K562 (cell line): ENCODE data around the gene EVI5. TPM values are rescaled to one million over a fixed set of nuclear protein-coding genes. Genes with fewer than 3 reads are reported as not detected.

ENCODE experiments used
- ELF2 ChIP-seq: fragments of 250-450 bp; sonication (Bioruptor Pico); IDR thresholded peaks from 2 replicates; pipeline ENCODE4 v1.5.0; 2021; ENCODE audit warnings: mild to moderate bottlenecking
- ETV6 ChIP-seq, 3 experiments: fragments of 150-350 bp in 1 of 3; sonication (generic) in 1 of 3; formaldehyde crosslinking in 1 of 3; IDR thresholded peaks; 2 replicates each; pipeline versions ENCODE4 v1.6.1 to v1.8.0; 2014 to 2022; ENCODE audit warnings: borderline replicate concordance in 2 of 3, low read depth in 2 of 3, antibody characterized with exemption in 1 of 3, low read length in 1 of 3, mild to moderate bottlenecking in 1 of 3, missing genetic modification reagents in 1 of 3
- FOXO4 ChIP-seq: fragments of 450-650 bp; formaldehyde crosslinking; IDR thresholded peaks from 2 replicates; pipeline ENCODE4 v1.4.0; 2020; ENCODE audit warnings: mild to moderate bottlenecking, moderate library complexity
- L3MBTL2 ChIP-seq: fragments of 450-650 bp; IDR thresholded peaks from 2 replicates; pipeline ENCODE4 v1.6.1; 2016; ENCODE audit warnings: mild to moderate bottlenecking, moderate library complexity
- MITF ChIP-seq: IDR thresholded peaks from 2 replicates; pipeline ENCODE4 v1.6.1; 2014; ENCODE audit warnings: antibody characterized with exemption
- MNT ChIP-seq, 2 experiments: fragments of 450-650 bp; conservative IDR thresholded peaks; 2 replicates each; pipeline ENCODE4 v1.6.1; 2017; ENCODE audit warnings: mild to moderate bottlenecking in 2 of 2, moderate library complexity in 2 of 2
- NCOA4 ChIP-seq: fragments of 450-650 bp; IDR thresholded peaks from 2 replicates; pipeline ENCODE4 v1.6.1; 2018; ENCODE audit warnings: mild to moderate bottlenecking; ENCODE audit not compliant: partially characterized antibody
- POLR3A ChIP-seq: IDR thresholded peaks from 2 replicates; pipeline ENCODE4 v1.6.1; 2011; ENCODE audit warnings: borderline replicate concordance, mild to moderate bottlenecking, moderate library complexity; ENCODE audit not compliant: insufficient read length, insufficient read depth; ENCODE audit errors: extremely low read depth
- RBFOX2 ChIP-seq: fragments of 200-400 bp; formaldehyde crosslinking; IDR thresholded peaks from 2 replicates; pipeline ENCODE4 v1.6.1; 2017; ENCODE audit warnings: low read depth, mild to moderate bottlenecking, low read length, moderate library complexity
- SP2 ChIP-seq: IDR thresholded peaks from 2 replicates; pipeline ENCODE4 v1.6.1; 2011; ENCODE audit warnings: mild to moderate bottlenecking, low read depth, low read length, moderate library complexity; ENCODE audit not compliant: poor library complexity, severe bottlenecking; ENCODE audit errors: extremely low read depth
- TEAD1 ChIP-seq, 2 experiments: fragments of 450-650 bp in 1 of 2; sonication (generic) in 1 of 2; formaldehyde crosslinking; IDR thresholded peaks; 2 replicates each; pipeline versions ENCODE4 v1.4.0 to v1.8.0; 2020 to 2022; ENCODE audit warnings: mild to moderate bottlenecking in 2 of 2, missing genetic modification reagents in 1 of 2
- TFAP4 ChIP-seq: sonication (generic); formaldehyde crosslinking; IDR thresholded peaks from 2 replicates; pipeline ENCODE4 v1.8.0; 2022; ENCODE audit warnings: missing genetic modification reagents, mild to moderate bottlenecking, moderate library complexity, borderline replicate concordance
- ZBTB33 ChIP-seq: sonication (generic); formaldehyde crosslinking; IDR thresholded peaks from 2 replicates; pipeline ENCODE4 v1.8.1; 2023; ENCODE audit warnings: mild to moderate bottlenecking, missing genetic modification reagents
- ZBTB9 ChIP-seq: fragments of 450-650 bp; formaldehyde crosslinking; IDR thresholded peaks from 2 replicates; pipeline ENCODE4 v1.4.0; 2020; ENCODE audit warnings: mild to moderate bottlenecking, moderate library complexity
- ZNF133 ChIP-seq: fragments of 250-450 bp; sonication (Bioruptor Pico); IDR thresholded peaks from 2 replicates; pipeline ENCODE4 v1.4.0; 2020; ENCODE audit warnings: mild to moderate bottlenecking
- ZNF347 ChIP-seq: fragments of 450-650 bp; formaldehyde crosslinking; IDR thresholded peaks from 2 replicates; pipeline ENCODE4 v1.4.0; 2020; ENCODE audit warnings: low read depth, mild to moderate bottlenecking, moderate library complexity
- polyA plus RNA-seq, 8 experiments: library from polyadenylated mRNA; depleted of rRNA in 4 of 8; stranded (reverse) in 5 of 8; unstranded in 3 of 8; fragments of >200 nt; fragmentation: Nextera tagmentation in 2 of 8; fragmentation: Illumina TruSeq in 1 of 8; extraction: Ambion mirVana in 2 of 8; extraction: Trizol in 1 of 8; gene quantifications; 2 replicates each; pipeline versions ENCODE4 v1.2.1 to v1.2.3, GENCODE V29; 2011 to 2014; ENCODE audit warnings: inconsistent platforms in 1 of 8, missing spikeins in 1 of 8
- total RNA-seq, 7 experiments: library from RNA; depleted of rRNA in 6 of 7; stranded (reverse); fragments of >200 nt in 6 of 7; fragmentation: Illumina TruSeq in 2 of 7; extraction: Trizol in 2 of 7; gene quantifications; 2 replicates each; pipeline versions ENCODE4 v1.2.1 to v1.2.3, GENCODE V29; 2011 to 2021; ENCODE audit warnings: low replicate concordance in 1 of 7

EVI5 gene
- total and polyA plus RNA-seq, 9 of the 15 experiments (the other 6 are each of a cell fraction or from before 2014, with no cell fraction given) = 1.7 to 50.1 (median 13.7) TPM

GRCh38 chr1:92485381-92486250, 299.3 kb downstream of the EVI5 start (continued):
- TF ChIP-seq FOXO4 (CRISPR knock-in tag) (no peak), TFAP4 (CRISPR knock-in tag) (no peak; the same call in 1 of the 2 replicates), ZNF133 (no peak), MITF (no peak), L3MBTL2 (peak; percentile 52; the same call in 1 of the 2 replicates), ZBTB33 (CRISPR knock-in tag) (0 out of 2 replicates have a peak, but pooled peaks have one; percentile 29), ELF2 (no peak), MNT (conservative IDR thresholded peaks at IDR 0.05) (no peak), ZBTB9 (CRISPR knock-in tag) (no peak), SP2 (peak; percentile 32), POLR3A (no peak), ETV6 (IDR thresholded peaks at IDR 0.05; ENCODE audit: borderline replicate concordance in 1 of 2, low read depth in 2 of 2, low read length in 1 of 2) (no peak), ETV6 (CRISPR knock-in tag; IDR thresholded peaks at IDR 0.05; ENCODE audit: borderline replicate concordance) (no peak), ZNF347 (no peak), RBFOX2 (peak; percentile 49), NCOA4 (no peak), TEAD1 (CRISPR knock-in tag; IDR thresholded peaks at IDR 0.05) (no peak)
